SK-N-SH (cell line): ENCODE measurements around the gene NDUFS8. TPM values are rescaled to one million over a fixed set of nuclear protein-coding genes. Genes with fewer than 3 reads are reported as not detected.
A peak's percentile ranks its signal among the peaks of the same experiment; 100 is the strongest.

Source experiments
- CTCF ChIA-PET: fragments of 300-600, 350-600 bp; formaldehyde crosslinking; extraction: SDS; loops from one replicate; lab custom pipeline; 2021; lab: Yijun Ruan, JAX
- POLR2A ChIA-PET: fragments of 350-600 bp; sonication (Branson Sonifier 250); formaldehyde crosslinking; extraction: SDS; loops from one replicate; lab custom pipeline; 2020; ENCODE audit warnings: antibody characterized with exemption, inconsistent platforms; lab: Yijun Ruan, JAX
- DNase-seq: peaks from one replicate; pipeline ENCODE4 v3.0.0; 2012
- H2AFZ ChIP-seq: fragments of 200-600 bp; sonication (generic); 2 replicates; pipeline ENCODE4 v1.8.1; 2016; ENCODE audit warnings: antibody characterized with exemption, mild to moderate bottlenecking, low read depth
- H3F3A ChIP-seq: fragments of 200-600 bp; sonication (generic); replicated peaks from 2 replicates; pipeline ENCODE3; 2016; ENCODE audit warnings: antibody characterized with exemption, mild to moderate bottlenecking; ENCODE audit not compliant: insufficient read depth
- H3K27ac ChIP-seq, 2 experiments: fragments of 200-500 bp in 1 of 2; fragments of 200-600 bp in 1 of 2; sonication (Bioruptor generic) in 1 of 2; sonication (generic), shearing (Covaris generic) in 1 of 2; 2 replicates each; pipeline versions ENCODE4 v1.5.1 to v1.6.1; 2014 to 2016; ENCODE audit warnings: low read depth in 2 of 2, inconsistent platforms in 1 of 2, low read length in 1 of 2, mild to moderate bottlenecking in 1 of 2, mixed read lengths in 1 of 2
- H3K27me3 ChIP-seq: fragments of 200-600 bp; sonication (generic), shearing (Covaris generic); 2 replicates; pipeline ENCODE4 v1.6.1; 2016; ENCODE audit warnings: mixed run types; ENCODE audit not compliant: insufficient read depth
- H3K36me3 ChIP-seq, 2 experiments: fragments of 200-500 bp in 1 of 2; fragments of 200-600 bp in 1 of 2; sonication (Bioruptor generic) in 1 of 2; sonication (generic) in 1 of 2; replicated peaks in 1 of 2; 2 replicates each; pipeline versions ENCODE3 to v1.5.1; 2014 to 2016; ENCODE audit warnings: low read length in 1 of 2, mild to moderate bottlenecking in 1 of 2; ENCODE audit not compliant: insufficient read depth in 2 of 2, control insufficient read depth in 1 of 2
- H3K4me1 ChIP-seq, 2 experiments: fragments of 200-500 bp in 1 of 2; fragments of 200-600 bp in 1 of 2; sonication (Bioruptor generic) in 1 of 2; sonication (generic), shearing (Covaris generic) in 1 of 2; 2 replicates each; pipeline versions ENCODE4 v1.5.1 to v1.6.1; 2014 to 2016; ENCODE audit warnings: low read depth in 1 of 2, low read length in 1 of 2, mixed run types in 1 of 2; ENCODE audit not compliant: insufficient read depth in 2 of 2, control insufficient read depth in 1 of 2
- H3K4me2 ChIP-seq: fragments of 200-600 bp; sonication (generic), shearing (Covaris generic); 2 replicates; pipeline ENCODE4 v1.6.1; 2017; ENCODE audit warnings: mixed run types
- H3K4me3 ChIP-seq, 2 experiments: fragments of 200-500 bp in 1 of 2; fragments of 200-600 bp in 1 of 2; sonication (Bioruptor generic) in 1 of 2; sonication (generic), shearing (Covaris generic) in 1 of 2; 2 replicates each; pipeline versions ENCODE4 v1.5.1 to v1.8.1; 2014 to 2016; ENCODE audit warnings: low read depth in 2 of 2, inconsistent platforms in 1 of 2, low read length in 1 of 2, mild to moderate bottlenecking in 1 of 2, mixed read lengths in 1 of 2, moderate library complexity in 1 of 2
- H3K79me2 ChIP-seq: fragments of 200-600 bp; sonication (generic); 2 replicates; pipeline ENCODE4 v1.8.1; 2017; ENCODE audit warnings: mild to moderate bottlenecking; ENCODE audit not compliant: insufficient read depth
- H3K9ac ChIP-seq: fragments of 200-600 bp; sonication (generic); 2 replicates; pipeline ENCODE4 v1.6.1; 2017; ENCODE audit warnings: mixed run types
- H3K9me2 ChIP-seq: fragments of 200-600 bp; sonication (generic); 2 replicates; pipeline ENCODE4 v1.6.1; 2017; ENCODE audit warnings: mixed run types
- H3K9me3 ChIP-seq: fragments of 200-600 bp; sonication (generic); 2 replicates; pipeline ENCODE4 v1.6.1; 2017; ENCODE audit warnings: mixed run types, mild to moderate bottlenecking, moderate library complexity
- H4K20me1 ChIP-seq: fragments of 200-600 bp; sonication (generic); 2 replicates; pipeline ENCODE4 v1.6.1; 2017; ENCODE audit warnings: mild to moderate bottlenecking, mixed run types; ENCODE audit not compliant: insufficient read depth
- CTCF ChIP-seq: fragments of 200-600 bp; sonication (generic); IDR thresholded peaks from 2 replicates; pipeline ENCODE4 v1.6.1; 2017; ENCODE audit warnings: antibody characterized with exemption, mild to moderate bottlenecking, moderate library complexity
- ELF1 ChIP-seq: IDR thresholded peaks from 2 replicates; pipeline ENCODE4 v1.4.0; 2012
- EP300 ChIP-seq, 2 experiments: IDR thresholded peaks; 2 replicates each; pipeline versions ENCODE4 v1.4.0 to v1.6.1; 2012; ENCODE audit warnings: borderline replicate concordance in 1 of 2, low read depth in 1 of 2, low read length in 1 of 2
- EZH2phosphoT487 ChIP-seq: fragments of 200-600 bp; sonication (generic); IDR thresholded peaks from 2 replicates; pipeline ENCODE4 v1.6.1; 2017; ENCODE audit warnings: low read depth, mixed run types, mild to moderate bottlenecking, antibody characterized with exemption, moderate library complexity, borderline replicate concordance
- FOXJ3 ChIP-seq: sonication (generic); formaldehyde crosslinking; IDR thresholded peaks from 2 replicates; pipeline ENCODE4 v1.5.1; 2020; ENCODE audit warnings: mild to moderate bottlenecking, missing genetic modification reagents
- MEF2A ChIP-seq: IDR thresholded peaks from 2 replicates; pipeline ENCODE4 v1.4.0; 2012; ENCODE audit warnings: low read depth, borderline replicate concordance
- NFIC ChIP-seq: IDR thresholded peaks from 2 replicates; pipeline ENCODE4 v1.4.0; 2012; ENCODE audit warnings: borderline replicate concordance
- PBX3 ChIP-seq: IDR thresholded peaks from 2 replicates; pipeline ENCODE4; 2012
- RAD21 ChIP-seq: IDR thresholded peaks from 2 replicates; pipeline ENCODE4 v1.6.1; 2012; ENCODE audit warnings: mild to moderate bottlenecking, low read length
- RCOR1 ChIP-seq: fragments of 150-350 bp; IDR thresholded peaks from 2 replicates; pipeline ENCODE4 v1.6.1; 2017; ENCODE audit warnings: antibody characterized with exemption, low read length
- WGBS: methylation state at CpG from one replicate; pipeline ENCODE4 v1.1.6; 2017; ENCODE audit warnings: low lambda C conversion rate; 5-methylcytosine and 5-hydroxymethylcytosine counted together
- polyA plus RNA-seq, 3 experiments: library from polyadenylated mRNA; depleted of rRNA; stranded (reverse); fragments of >200 nt; gene quantifications; 2 replicates each; pipeline ENCODE4 v1.2.3, GENCODE V29; 2012
- TF ChIP-seq, protein P1 (sequence below): fragments of 150-350 bp; IDR thresholded peaks from 2 replicates; pipeline ENCODE4 v1.6.1; 2016; ENCODE audit warnings: mild to moderate bottlenecking, low read depth, low read length
- TF ChIP-seq, protein P2 (sequence below): IDR thresholded peaks from 2 replicates; pipeline ENCODE4 v1.4.0; 2012; ENCODE audit warnings: low read depth, borderline replicate concordance

NDUFS8 gene
- polyA plus RNA-seq, 1 of the 3 experiments (the other 2 are of a cell fraction): 123 TPM

GRCh38 chr11:68032003-68032402, 1.5 kb downstream of the NDUFS8 start:
- H3K36me3 ChIP-seq: peaks cover 14 to 19% of the 10 kb centered on the region in 2 experiments
- 96% methylated on average over 8 of the region's 9 CpGs for WGBS
- no peak for DNase-seq
- no peaks in the 10 kb centered on the region for H4K20me1 ChIP-seq
- H3K27me3 ChIP-seq: no peaks in the 10 kb centered on the region
- H3K4me3 ChIP-seq: peak overlapping the region in 1 of 2 experiments; percentile 81; a peak in 1 of 4 replicates
- no peaks in the 10 kb centered on the region for H3K9me2 ChIP-seq
- no peak overlapping the region for H2AFZ ChIP-seq
- TF ChIP-seq RCOR1: no peak
- TF ChIP-seq RAD21: no peak
- no peak for TF ChIP-seq NFIC
- no peak for TF ChIP-seq CTCF
- TF ChIP-seq EP300 (IDR thresholded peaks at IDR 0.05; ENCODE audit: borderline replicate concordance in 1 of 2, low read depth in 1 of 2, low read length in 1 of 2): no peak
- TF ChIP-seq ELF1: no peak
- TF ChIP-seq MEF2A: no peak
- TF ChIP-seq EZH2phosphoT487: no peak
- TF ChIP-seq, protein P1, sequence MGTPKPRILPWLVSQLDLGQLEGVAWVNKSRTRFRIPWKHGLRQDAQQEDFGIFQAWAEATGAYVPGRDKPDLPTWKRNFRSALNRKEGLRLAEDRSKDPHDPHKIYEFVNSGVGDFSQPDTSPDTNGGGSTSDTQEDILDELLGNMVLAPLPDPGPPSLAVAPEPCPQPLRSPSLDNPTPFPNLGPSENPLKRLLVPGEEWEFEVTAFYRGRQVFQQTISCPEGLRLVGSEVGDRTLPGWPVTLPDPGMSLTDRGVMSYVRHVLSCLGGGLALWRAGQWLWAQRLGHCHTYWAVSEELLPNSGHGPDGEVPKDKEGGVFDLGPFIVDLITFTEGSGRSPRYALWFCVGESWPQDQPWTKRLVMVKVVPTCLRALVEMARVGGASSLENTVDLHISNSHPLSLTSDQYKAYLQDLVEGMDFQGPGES: no peak
- TF ChIP-seq FOXJ3 (CRISPR knock-in tag): no peak
- TF ChIP-seq PBX3: no peak
- TF ChIP-seq, protein P2, sequence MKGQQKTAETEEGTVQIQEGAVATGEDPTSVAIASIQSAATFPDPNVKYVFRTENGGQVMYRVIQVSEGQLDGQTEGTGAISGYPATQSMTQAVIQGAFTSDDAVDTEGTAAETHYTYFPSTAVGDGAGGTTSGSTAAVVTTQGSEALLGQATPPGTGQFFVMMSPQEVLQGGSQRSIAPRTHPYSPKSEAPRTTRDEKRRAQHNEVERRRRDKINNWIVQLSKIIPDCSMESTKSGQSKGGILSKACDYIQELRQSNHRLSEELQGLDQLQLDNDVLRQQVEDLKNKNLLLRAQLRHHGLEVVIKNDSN: no peak
- TF ChIP-seq, all 33 proteins: peak for 0
- no peak overlapping the region for H3K27ac ChIP-seq
- ChIA-PET CTCF (no interaction called here), POLR2A (no interaction called here)
- H3K4me2 ChIP-seq: peak overlapping the region; percentile 79
- peaks cover 30 to 31% of the 10 kb centered on the region in 2 experiments; a peak in 3 of 4 replicates for H3K4me1 ChIP-seq
- H3K9me3 ChIP-seq: no peaks in the 10 kb centered on the region
- peaks cover 29% of the 10 kb centered on the region for H3F3A ChIP-seq
- peaks cover 38% of the 10 kb centered on the region for H3K79me2 ChIP-seq
- peak overlapping the region; percentile 89; the same call in 1 of the 2 replicates for H3K9ac ChIP-seq
